Left kidney (tissue), 2 donors: Measurements from ENCODE around the gene COA1. TPM values are rescaled to one million over a fixed set of nuclear protein-coding genes. Genes with fewer than 3 reads are reported as not detected.
A peak's percentile ranks its signal among the peaks of the same experiment; 100 is the strongest.
"Not testable (repeated sequence)": the region's sequence is repeated elsewhere in the genome, so short reads cannot be mapped to it uniquely, and the experiment has no call there.

ENCODE experiments used
- DNase-seq: peaks from one replicate; pipeline ENCODE4 v3.0.0-alpha.2; 2013
- polyA plus RNA-seq: library from polyadenylated mRNA; unstranded; fragments of 120-200 nt; gene quantifications from one replicate; pipeline ENCODE4 v1.2.1, GENCODE V29; 2013; ENCODE audit not compliant: insufficient read length

The COA1 gene
- polyA plus RNA-seq, 1 donor, result 90.6 TPM

GRCh38 chr7:43731494-43731893 is 2.2 kb upstream of the COA1 start:
- not testable (repeated sequence) for DNase-seq

GRCh38 chr7:43729924-43730248 is 563 bp upstream of the COA1 start:
- DNase-seq, result no peak

GRCh38 chr7:43727494-43727893 is 1.8 kb downstream of the COA1 start:
- DNase-seq, result no peak

GRCh38 chr7:43727003-43727402 is 2.3 kb downstream of the COA1 start:
- DNase-seq, result no peak

- no peak for DNase-seq
These were observed 2.9 kb downstream of the COA1 start for GRCh38 chr7:43726466-43726865.

- DNase-seq, result no peak
These were observed 4.1 kb downstream of the COA1 start for GRCh38 chr7:43725251-43725650.

GRCh38 chr7:43723007-43723341 is 6.3 kb downstream of the COA1 start:
- DNase-seq, result no peak

GRCh38 chr7:43721193-43721806 is 8.0 kb downstream of the COA1 start:
- DNase-seq, result peak; percentile 56

GRCh38 chr7:43716598-43716997 is 12.7 kb downstream of the COA1 start:
- DNase-seq, result no peak

- DNase-seq, result not testable (repeated sequence)
These were observed 13.4 kb downstream of the COA1 start for GRCh38 chr7:43715966-43716365.

- no peak for DNase-seq
These were observed 17.8 kb downstream of the COA1 start for GRCh38 chr7:43711503-43711902.

GRCh38 chr7:43708055-43708454 is 21.3 kb downstream of the COA1 start:
- DNase-seq, result not testable (repeated sequence)

- DNase-seq, result no peak
These were observed 25.8 kb downstream of the COA1 start for GRCh38 chr7:43703573-43703972.

- no peak for DNase-seq
These were observed 26.3 kb downstream of the COA1 start for GRCh38 chr7:43702974-43703373.

- no peak for DNase-seq
These were observed 27.4 kb downstream of the COA1 start for GRCh38 chr7:43701929-43702328.

GRCh38 chr7:43701500-43701854 is 27.8 kb downstream of the COA1 start:
- no peak for DNase-seq

- no peak for DNase-seq
These were observed 28.4 kb downstream of the COA1 start for GRCh38 chr7:43700646-43701499.

- peak; percentile 34 for DNase-seq
These were observed 29.2 kb downstream of the COA1 start for GRCh38 chr7:43700059-43700501.

GRCh38 chr7:43698460-43699255 is 30.7 kb downstream of the COA1 start:
- no peak for DNase-seq

GRCh38 chr7:43697690-43698089 is 31.6 kb downstream of the COA1 start:
- DNase-seq, result no peak

- no peak for DNase-seq
These were observed 34.0 kb downstream of the COA1 start for GRCh38 chr7:43695365-43695764.

- DNase-seq, result no peak
These were observed 34.9 kb downstream of the COA1 start for GRCh38 chr7:43694399-43694748.

GRCh38 chr7:43693687-43694398 is 35.5 kb downstream of the COA1 start:
- DNase-seq, result no peak
